ENCODE results near the gene C20orf204. TPM values are rescaled to one million over a fixed set of nuclear protein-coding genes. Genes with fewer than 3 reads are reported as not detected.
"Not testable (repeated sequence)": the region's sequence is repeated elsewhere in the genome, so short reads cannot be mapped to it uniquely, and the experiment has no call there.

The C20orf204 gene
- total RNA-seq, result 0.45 and 0.47 TPM in 2 replicates
- polyA plus RNA-seq (2012), result 0.32 TPM

- DNase-seq (ENCODE audit: low read depth), result no peak
Measured at GRCh38 chr20:64035933-64036345, at the start of gene C20orf204. Gene C20orf204 (plus strand): TSS chr20:64036182. CDS start chr20:64036324, 142 bp downstream.

- DNase-seq (ENCODE audit: low read depth), result no peak
Measured at GRCh38 chr20:64000906-64001305, 35.1 kb upstream of the C20orf204 start.

- peak; percentile 22 for DNase-seq (ENCODE audit: low read depth)
Measured at GRCh38 chr20:64001607-64002011, 34.4 kb upstream of the C20orf204 start.

GRCh38 chr20:64003960-64004725 is 31.8 kb upstream of the C20orf204 start:
- no peak for DNase-seq (ENCODE audit: low read depth)

- no peak for DNase-seq (ENCODE audit: low read depth)
Measured at GRCh38 chr20:64005394-64005793, 30.6 kb upstream of the C20orf204 start.

- DNase-seq (ENCODE audit: low read depth), result no peak
Measured at GRCh38 chr20:64006490-64006889, 29.5 kb upstream of the C20orf204 start.

DNA sequence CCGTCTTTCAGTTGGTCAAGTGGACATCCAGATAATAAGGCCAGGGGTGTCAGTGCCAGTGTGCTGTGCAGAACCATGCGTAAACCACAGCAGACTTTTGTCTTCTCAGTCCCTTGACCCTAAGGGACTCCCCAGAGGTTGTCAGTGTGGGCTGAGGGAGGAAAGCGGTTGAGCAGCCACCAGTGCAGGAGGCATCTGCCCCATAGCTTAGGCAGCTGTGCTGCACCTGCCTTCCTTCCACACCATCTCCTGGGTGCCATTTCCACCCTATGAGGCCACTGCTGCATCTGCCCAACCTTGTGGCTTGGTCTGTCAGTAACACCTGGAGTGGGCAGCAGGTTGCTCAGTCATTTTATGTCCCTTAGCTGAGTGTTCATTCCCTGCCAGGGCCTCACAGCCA is 29.1 kb upstream of the C20orf204 start:
- DNase-seq (ENCODE audit: low read depth), result peak; percentile 1

GRCh38 chr20:64009811-64010387 is 26.1 kb upstream of the C20orf204 start:
- DNase-seq (ENCODE audit: low read depth), result no peak

DNA sequence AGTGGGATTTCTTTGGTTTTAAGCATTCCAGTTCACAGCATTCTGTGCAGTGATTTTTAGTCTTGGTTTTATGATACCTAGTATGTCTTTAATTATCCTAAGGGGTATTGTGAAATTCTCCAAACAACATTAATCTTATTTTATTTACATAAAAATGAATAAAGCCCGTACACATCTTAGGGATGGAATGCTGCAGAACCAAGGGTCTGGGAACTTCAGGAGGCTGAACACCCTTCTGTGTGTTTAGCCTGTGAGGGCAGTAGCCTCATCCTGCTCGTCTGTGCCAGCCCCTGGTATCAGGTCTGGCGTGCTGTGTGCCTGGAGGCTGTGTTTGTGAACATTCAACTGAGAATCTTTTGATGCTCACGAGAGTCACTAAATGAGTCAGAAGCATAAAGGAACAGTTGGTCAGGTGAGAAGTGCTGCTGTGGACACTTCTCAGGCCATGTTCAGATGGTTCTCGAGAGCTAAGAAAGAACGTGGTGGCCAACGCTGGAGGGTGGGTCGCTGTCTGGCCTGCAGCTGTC is 25.2 kb upstream of the C20orf204 start:
- no peak for DNase-seq (ENCODE audit: low read depth)

GRCh38 chr20:64011366-64011779 is 24.6 kb upstream of the C20orf204 start:
- DNase-seq (ENCODE audit: low read depth), result no peak

DNA sequence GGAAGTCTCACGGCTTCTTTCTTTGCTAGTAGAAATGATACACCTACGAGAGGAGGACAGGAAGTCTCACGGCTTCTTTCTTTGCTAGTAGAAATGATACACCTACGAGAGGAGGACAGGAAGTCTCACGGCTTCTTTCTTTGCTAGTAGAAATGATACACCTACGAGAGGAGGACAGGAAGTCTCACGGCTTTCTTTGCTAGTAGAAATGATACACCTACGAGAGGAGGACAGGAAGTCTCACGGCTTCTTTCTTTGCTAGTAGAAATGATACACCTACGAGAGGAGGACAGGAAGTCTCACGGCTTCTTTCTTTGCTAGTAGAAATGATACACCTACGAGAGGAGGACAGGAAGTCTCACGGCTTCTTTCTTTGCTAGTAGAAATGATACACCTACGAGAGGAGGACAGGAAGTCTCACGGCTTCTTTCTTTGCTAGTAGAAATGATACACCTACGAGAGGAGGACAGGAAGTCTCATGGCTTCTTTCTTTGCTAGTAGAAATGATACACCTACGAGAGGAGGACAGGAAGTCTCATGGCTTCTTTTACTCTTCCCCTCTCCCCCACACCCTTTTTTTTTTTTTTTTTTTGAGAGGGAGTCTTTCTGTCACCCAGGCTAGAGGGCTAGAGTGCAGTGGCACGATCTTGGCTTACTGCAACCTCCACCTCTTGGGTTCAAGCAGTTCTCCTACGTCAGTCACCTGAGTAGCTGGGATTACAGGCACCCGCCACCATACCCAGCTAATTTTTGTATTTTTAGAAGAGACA is 23.4 kb upstream of the C20orf204 start:
- DNase-seq (ENCODE audit: low read depth), result not testable (repeated sequence)

- DNase-seq (ENCODE audit: low read depth), result no peak
Measured at GRCh38 chr20:64015635-64016034, 20.3 kb upstream of the C20orf204 start.

- DNase-seq (ENCODE audit: low read depth), result no peak
Measured at GRCh38 chr20:64021124-64021975, 14.6 kb upstream of the C20orf204 start.

DNA sequence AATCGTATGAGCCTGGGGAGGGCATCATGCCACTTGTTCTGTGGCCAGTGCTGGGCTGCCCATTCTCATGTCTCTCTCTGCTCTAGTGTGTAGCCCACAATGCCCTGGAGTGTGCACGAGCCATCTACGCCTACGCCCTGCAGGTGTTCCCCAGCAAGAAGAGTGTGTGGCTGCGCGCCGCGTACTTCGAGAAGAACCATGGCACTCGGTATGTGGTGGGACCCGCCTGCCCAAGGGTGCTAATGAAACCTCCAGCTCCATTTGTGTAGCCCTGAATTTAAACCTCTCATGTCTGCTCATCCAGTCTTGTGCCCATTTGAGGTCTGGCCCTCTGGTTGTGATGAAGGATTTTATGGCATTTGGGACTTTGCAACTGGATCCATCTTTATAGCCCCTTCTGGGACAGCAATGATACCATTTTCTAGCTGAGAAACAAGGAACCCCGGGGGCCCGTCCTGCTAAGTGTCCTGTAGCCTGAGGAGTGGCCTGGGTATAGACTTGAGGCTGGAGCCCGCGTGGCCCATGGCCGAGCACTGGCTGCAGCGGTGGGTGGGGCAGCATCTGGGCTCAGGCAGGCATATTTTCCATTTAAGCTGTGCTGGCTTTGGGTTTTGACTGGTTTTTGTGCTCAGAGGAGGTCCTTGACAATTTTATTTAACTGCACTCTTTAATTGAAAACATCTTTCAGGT is 13.2 kb upstream of the C20orf204 start:
- no peak for DNase-seq (ENCODE audit: low read depth)

DNA sequence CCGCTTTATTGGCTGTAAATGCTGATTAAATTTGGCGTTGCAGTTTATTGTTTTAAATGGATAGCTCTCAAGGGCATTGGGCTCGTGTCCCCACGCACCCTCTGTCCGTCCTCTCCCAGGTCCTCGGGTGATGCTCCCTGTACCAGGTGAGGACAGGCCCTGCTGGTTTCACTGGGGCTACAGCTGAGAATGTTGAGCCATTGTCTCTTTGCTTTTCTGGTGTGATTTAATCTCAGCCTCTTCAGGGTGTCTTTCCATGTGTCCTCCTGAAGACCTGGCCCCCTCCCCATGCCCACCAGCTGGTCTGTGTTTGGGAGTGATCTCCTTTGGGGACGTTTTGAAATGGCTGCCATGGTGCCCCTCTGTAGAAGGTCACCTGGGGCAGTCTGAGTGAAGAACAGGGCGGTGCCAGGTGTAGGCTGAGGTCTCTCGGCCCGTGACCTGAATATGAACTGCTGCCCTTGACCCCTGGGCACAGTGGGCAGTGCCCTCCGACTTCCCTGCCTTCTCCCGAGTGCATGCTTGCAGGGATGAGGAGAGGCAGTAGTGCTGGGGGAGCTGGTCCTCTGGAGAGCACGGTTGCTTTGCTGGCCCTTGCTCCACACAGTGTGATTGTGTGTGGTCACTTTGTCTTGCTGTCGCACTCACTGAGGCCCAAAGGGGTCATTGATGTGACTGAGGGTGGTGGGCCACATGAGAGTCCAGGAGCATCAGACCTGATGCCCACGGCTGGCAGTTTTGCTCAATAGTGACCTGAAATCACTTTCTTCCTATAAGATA is 12.4 kb upstream of the C20orf204 start:
- DNase-seq (ENCODE audit: low read depth), result no peak

- no peak for DNase-seq (ENCODE audit: low read depth)
Measured at GRCh38 chr20:64024141-64024990, 11.6 kb upstream of the C20orf204 start.

DNA sequence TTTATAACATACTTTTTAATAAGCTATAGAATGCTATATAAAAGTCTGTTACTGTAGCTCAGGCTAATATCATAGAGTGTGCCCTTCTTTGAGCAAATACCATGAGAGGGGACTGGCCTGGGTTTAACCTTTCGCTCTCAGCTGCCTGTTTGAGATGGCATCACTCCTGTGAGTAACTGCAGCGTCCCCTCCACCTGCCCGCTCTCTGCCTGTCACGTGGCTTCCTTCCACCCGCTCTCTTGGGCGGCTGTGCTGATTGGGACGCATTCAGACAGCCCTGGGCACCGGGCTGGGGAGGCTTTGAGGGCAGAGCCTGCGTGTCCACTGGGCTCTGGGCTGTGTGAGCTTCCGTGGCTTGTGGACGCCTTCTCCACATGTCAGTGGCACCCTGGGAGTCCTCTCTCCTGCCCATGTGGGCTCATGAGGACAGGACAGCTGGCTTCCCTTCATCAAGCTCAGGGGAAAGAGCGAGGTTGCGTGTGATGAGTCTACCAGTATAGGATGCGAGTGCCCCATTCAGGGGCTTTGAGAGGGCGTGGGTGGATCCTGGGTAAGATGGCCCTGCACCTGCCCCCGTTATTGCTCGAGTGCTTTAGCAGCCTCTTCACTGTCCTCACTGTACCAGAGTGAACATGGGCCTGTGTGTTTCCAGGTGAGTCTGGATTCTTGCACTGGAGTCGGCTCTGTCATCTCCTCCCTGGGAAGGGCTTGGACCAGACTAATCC is 10.7 kb upstream of the C20orf204 start:
- no peak for DNase-seq (ENCODE audit: low read depth)
